Prostate gland (tissue), 2 donors: ENCODE results near the gene APBB1IP.
"Not testable (repeated sequence)": the region's sequence is repeated elsewhere in the genome, so short reads cannot be mapped to it uniquely, and the experiment has no call there.

Experiments
- POLR2A ChIP-seq: fragments of 450-650 bp; IDR thresholded peaks from one replicate; pipeline ENCODE4 v1.6.1; 2016; ENCODE audit warnings: antibody characterized with exemption, mild to moderate bottlenecking
- TF ChIP-seq, protein P1 (sequence below), 4 experiments: fragments of 200-600 bp in 2 of 4; fragments of 450-650 bp in 2 of 4; sonication (generic) in 2 of 4; IDR thresholded peaks; 1 replicate in 3 of 4; 2 replicates in 1 of 4; pipeline ENCODE4 v1.5.1; 2016 to 2019; ENCODE audit warnings: antibody characterized with exemption in 4 of 4, mild to moderate bottlenecking in 2 of 4, moderate library complexity in 2 of 4

- TF ChIP-seq, protein P1, sequence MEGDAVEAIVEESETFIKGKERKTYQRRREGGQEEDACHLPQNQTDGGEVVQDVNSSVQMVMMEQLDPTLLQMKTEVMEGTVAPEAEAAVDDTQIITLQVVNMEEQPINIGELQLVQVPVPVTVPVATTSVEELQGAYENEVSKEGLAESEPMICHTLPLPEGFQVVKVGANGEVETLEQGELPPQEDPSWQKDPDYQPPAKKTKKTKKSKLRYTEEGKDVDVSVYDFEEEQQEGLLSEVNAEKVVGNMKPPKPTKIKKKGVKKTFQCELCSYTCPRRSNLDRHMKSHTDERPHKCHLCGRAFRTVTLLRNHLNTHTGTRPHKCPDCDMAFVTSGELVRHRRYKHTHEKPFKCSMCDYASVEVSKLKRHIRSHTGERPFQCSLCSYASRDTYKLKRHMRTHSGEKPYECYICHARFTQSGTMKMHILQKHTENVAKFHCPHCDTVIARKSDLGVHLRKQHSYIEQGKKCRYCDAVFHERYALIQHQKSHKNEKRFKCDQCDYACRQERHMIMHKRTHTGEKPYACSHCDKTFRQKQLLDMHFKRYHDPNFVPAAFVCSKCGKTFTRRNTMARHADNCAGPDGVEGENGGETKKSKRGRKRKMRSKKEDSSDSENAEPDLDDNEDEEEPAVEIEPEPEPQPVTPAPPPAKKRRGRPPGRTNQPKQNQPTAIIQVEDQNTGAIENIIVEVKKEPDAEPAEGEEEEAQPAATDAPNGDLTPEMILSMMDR (IDR thresholded peaks at IDR 0.05) = not testable (repeated sequence)
- not testable (repeated sequence) for TF ChIP-seq POLR2A
These were observed 54.6 kb downstream of the APBB1IP start for GRCh38 chr10:26492725-26493124.
